ENCODE results near the gene CDC42BPB. TPM values are rescaled to one million over a fixed set of nuclear protein-coding genes. Genes with fewer than 3 reads are reported as not detected.

The CDC42BPB gene
- total and polyA plus RNA-seq, 2 of the 4 experiments (the other 2 are of a cell fraction), result 49.1 to 81.4 TPM

- WGBS, 2 experiments (ENCODE audit: extremely low coverage in 2 of 2, insufficient read length in 1 of 2), result no CpG with 5 or more reads among the region's 9 CpGs
- no peak overlapping the region for H2BK5ac ChIP-seq (ENCODE audit: low read depth, low read length, poor library complexity, severe bottlenecking)
- POLR2A ChIA-PET (ENCODE audit: unreplicated experiment), result no interaction called here
- H3K23ac ChIP-seq (ENCODE audit: low read depth, low read length), result no peak overlapping the region
- H3K36me3 ChIP-seq (ENCODE audit: control insufficient read depth, insufficient read depth, low read length), result no peaks in the 10 kb centered on the region
- no peak overlapping the region for H2AFZ ChIP-seq (replicated peaks; ENCODE audit: low read length, poor library complexity)
- DNase-seq (no peak), ATAC-seq (ENCODE audit: low read depth) (no peak)
- no peak overlapping the region for H3K4ac ChIP-seq (ENCODE audit: low read depth, low read length)
- H2AK5ac ChIP-seq (ENCODE audit: low read depth, low read length), result no peak overlapping the region
- no peaks in the 10 kb centered on the region; the same call in 1 of the 2 replicates for H4K20me1 ChIP-seq (ENCODE audit: insufficient read depth, low read length)
- H3K14ac ChIP-seq (replicated peaks; ENCODE audit: low read depth, low read length), result no peak overlapping the region
- H3K27me3 ChIP-seq (ENCODE audit: control insufficient read depth, insufficient read depth, low read length), result no peaks in the 10 kb centered on the region
- no peaks in the 10 kb centered on the region for H3K9me1 ChIP-seq (ENCODE audit: insufficient read depth, low read length)
- H4K91ac ChIP-seq (ENCODE audit: insufficient read depth, low read depth, low read length), result no peak overlapping the region
- no peak overlapping the region for H3K4me2 ChIP-seq (ENCODE audit: low read depth, low read length)
- no peak overlapping the region for H3K9ac ChIP-seq (ENCODE audit: low read depth, low read length)
- no peak overlapping the region for H2BK15ac ChIP-seq (ENCODE audit: low read depth, low read length)
- no peak overlapping the region for H3K18ac ChIP-seq (ENCODE audit: low read depth, low read length)
- H3K9me3 ChIP-seq (ENCODE audit: control insufficient read depth, insufficient read depth, low read length), result no peaks in the 10 kb centered on the region
- H3K4me3 ChIP-seq (ENCODE audit: insufficient read depth, low read depth, low read length), result no peak overlapping the region
- CTCF ChIA-PET, result interaction anchor here (0.6 kb wide), 1 partner anchor 69 kb away, joined by 3 read pairs; no protein-coding TSS in a partner anchor
- no TSS peak for BruUV-seq (replicated peaks)
- dilution Hi-C loops (cut with HindIII; ENCODE audit: low sequenced_read_pairs, unreplicated experiment), result no loop called here
- H3K79me1 ChIP-seq (ENCODE audit: low read depth in 1 of 2, low read length in 2 of 2), result no peaks in the 10 kb centered on the region
- H4K8ac ChIP-seq (ENCODE audit: low read depth in 2 of 2, low read length in 2 of 2), result no peak overlapping the region
- H2AK9ac ChIP-seq (replicated peaks; ENCODE audit: low read depth, low read length, poor library complexity), result no peak overlapping the region
- H2BK120ac ChIP-seq (ENCODE audit: low read depth, low read length), result no peak overlapping the region
- in situ Hi-C loops (cut with MboI; ENCODE audit: low sequenced_read_pairs), result no loop called here
- H3K27ac ChIP-seq (ENCODE audit: insufficient read depth, low read length), result no peak overlapping the region
- H3K56ac ChIP-seq (ENCODE audit: extremely low read depth, insufficient read depth, low read length), result no peak overlapping the region
- no peak overlapping the region for H4K5ac ChIP-seq (ENCODE audit: low read depth, low read length)
- peaks cover 2% of the 10 kb centered on the region; the same call in 1 of the 2 replicates for H3K4me1 ChIP-seq (ENCODE audit: control insufficient read depth, insufficient read depth, low read length)
- no peak overlapping the region for H2BK20ac ChIP-seq (ENCODE audit: low read depth, low read length)
- intact Hi-C loops (cut with micrococcal nuclease), result no loop called here
- TF ChIP-seq RFX5 (IDR thresholded peaks at IDR 0.05; ENCODE audit: low read depth, low read length), result no peak
- TF ChIP-seq BHLHE40 (IDR thresholded peaks at IDR 0.05; ENCODE audit: low read depth, low read length), result no peak
These were observed 9.1 kb upstream of the CDC42BPB start for GRCh38 chr14:103066399-103066798.
